Right kidney (tissue), 1 donor: Measurements from ENCODE around the gene BACE2.
"Not testable (repeated sequence)": the region's sequence is repeated elsewhere in the genome, so short reads cannot be mapped to it uniquely, and the experiment has no call there.

Experiments
- DNase-seq: peaks from one replicate; pipeline ENCODE4 v3.0.0-alpha.2; 2016

BACE2 gene

DNA sequence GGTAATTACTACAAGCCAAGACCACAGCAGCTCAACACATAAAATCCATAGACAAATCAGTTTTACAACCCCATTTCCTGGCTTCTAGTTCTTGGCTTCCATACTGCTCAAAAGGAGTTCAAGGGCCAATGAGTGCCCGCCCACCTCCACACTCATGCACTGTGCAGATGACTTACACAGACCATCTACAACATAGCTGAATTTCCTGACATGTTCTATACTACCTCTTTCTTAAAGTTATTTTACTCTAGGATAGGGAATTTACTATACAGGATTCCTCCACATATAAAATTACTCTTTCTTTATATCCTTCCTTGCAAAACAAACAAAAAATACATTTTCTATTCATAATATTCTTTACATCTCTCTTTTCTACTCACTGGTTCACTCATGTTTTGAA, 14.6 kb downstream of the BACE2 start:
- no peak for DNase-seq

DNA sequence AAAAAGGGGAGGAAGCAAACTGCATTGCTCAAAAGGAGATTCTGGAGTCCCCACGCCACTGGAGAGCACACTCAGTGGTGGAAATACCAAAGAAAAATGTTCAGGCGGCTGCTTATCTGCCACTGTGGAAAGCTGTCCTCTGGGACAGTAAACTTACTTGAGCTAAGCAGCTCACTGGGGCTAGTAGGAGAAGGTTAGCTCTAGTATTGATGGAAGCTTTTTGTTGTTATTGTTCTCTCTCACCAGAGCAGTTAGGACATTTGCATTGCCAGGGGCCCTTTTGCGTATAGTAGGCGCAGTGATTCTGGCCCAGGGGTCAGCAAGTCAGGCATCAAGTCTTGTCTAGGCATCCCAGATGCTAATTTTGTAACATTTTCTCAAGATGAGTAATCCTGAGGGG, 15.6 kb downstream of the BACE2 start:
- no peak for DNase-seq

DNA sequence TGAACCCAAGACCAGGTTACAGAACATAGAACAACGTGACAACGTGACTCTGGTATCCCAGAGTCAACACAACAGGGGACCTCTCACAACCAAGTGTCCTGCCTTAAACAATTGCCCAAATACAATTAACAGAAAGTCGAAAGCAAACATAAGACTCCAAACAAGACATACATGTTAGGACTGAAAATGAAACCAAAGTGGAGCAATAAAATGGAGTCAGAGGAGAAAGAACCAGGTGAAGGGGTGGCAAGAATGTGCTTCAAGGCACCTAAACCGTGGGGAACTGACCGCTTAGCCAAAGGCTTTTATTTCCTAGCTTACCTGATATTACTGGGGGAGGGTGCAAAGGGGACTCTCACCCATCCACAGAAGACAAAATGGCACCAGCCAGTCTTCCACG, 17.8 kb downstream of the BACE2 start:
- no peak for DNase-seq

DNA sequence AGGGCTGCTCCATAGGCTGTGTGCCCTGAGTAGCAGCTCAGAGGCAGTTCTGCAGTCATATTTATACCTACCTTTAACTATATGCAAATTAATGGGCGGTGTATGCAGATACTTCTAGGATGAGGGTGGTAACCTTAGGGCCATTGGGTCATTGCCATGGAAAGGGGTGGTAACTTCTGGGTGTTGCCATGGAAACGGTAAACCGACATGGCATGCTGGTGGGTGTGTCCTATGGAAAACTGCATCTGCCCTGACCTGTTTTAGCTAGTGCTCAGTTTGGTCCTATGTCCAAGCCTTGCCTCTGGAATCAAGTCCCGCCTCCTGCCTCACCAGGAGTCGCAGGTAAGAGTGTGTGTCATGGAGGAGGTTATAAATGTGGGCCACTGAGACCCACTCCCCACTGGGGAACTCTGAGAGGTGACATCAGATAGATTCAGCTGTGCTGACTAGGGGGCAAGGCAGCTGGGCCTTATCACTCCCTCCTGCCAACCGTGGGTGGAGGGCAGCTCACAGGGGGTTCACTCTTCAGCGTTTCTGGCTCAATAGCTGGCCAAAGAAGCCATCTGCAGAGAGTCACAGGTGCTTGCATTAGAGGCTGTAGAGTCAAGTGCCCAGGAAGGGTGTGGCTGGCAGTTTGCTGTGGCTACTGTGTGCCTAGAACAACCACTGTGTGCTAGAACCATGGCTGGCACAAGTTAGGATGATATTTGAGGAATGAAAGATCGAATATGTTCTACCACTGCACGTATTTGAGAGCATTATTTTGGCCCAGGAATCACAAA, 19.0 kb downstream of the BACE2 start:
- no peak for DNase-seq

DNA sequence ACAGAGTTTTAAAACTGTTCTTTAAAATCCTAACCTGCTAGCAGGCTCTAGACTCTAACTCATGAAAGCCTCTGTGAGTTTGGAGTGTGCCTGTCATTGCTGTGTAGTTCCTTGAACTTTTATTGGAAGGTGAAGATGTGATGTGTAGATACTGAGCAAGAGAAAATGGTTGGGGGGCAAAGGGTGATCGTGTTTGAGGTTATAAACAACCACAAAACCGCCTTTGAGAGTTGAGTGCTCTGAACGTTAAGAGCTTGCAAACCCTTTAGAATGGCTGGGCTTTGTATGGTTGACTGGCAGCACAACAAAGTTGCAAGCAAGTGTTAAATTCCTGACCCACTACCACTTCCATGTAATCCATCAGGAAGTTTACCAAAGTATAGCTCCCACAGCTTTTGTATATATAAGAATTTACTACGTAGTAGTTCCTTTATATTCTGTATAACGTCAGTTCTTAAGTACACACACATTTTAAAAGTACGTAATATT, 19.6 kb downstream of the BACE2 start:
- no peak for DNase-seq

DNA sequence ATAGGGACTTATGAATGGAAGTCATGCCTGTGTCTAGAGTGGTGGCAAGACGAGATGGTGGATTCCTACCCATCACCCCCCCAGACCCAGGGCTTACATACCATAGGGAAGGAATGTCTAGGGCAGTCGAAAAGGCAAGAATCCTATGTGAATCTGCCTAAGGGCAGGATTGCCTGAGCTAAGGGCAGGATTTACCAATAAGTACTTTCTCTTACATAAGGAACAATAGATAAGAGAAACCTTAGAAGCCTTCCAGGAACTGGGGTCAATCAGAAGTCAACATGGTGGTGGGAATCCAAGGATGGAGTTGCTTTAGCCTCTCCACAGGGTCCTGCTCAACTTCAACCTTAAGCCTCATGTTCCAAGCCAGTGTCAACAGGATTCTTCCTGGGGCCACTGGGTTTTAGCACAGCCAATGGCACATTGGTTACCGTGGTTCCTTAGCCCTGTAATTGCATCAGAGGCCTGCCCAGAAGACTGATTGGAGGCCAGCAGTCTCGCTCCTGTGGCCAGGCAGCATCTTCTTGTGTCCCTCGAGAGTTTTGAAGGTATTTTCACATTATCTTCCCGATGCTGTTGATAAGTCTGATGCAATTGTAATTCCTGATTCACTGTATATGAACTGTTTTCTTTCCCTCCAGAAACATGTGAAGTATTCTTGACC, 20.7 kb downstream of the BACE2 start:
- DNase-seq: no peak

DNA sequence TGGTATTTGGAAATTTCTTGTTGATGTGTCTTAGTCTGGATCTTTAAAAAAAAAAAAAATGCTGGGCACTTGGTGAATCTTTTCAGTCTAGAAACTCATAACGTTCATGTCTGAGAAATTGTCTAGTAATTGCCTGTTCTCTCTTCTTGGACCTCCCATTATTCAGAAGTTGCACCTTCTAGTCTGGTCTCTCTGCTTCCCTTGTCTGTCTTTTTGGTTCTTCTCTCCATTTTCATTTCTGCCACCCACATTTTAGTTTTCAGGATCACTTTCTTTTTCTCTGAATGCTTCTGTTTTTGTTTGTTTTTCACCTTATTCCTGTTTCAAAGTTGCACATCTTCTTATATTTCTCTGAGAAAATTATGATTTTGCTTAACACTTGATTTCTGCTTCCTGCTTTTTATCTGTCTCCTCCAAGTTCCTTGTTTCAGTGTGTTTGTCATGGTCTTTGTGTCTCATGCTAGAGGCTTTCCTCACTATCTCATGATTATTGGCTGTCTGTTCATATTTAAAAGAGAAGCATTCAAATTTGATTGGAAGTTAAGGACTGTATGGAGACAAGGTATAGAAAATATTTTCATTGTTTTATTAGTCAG, 21.3 kb downstream of the BACE2 start:
- no peak for DNase-seq

DNA sequence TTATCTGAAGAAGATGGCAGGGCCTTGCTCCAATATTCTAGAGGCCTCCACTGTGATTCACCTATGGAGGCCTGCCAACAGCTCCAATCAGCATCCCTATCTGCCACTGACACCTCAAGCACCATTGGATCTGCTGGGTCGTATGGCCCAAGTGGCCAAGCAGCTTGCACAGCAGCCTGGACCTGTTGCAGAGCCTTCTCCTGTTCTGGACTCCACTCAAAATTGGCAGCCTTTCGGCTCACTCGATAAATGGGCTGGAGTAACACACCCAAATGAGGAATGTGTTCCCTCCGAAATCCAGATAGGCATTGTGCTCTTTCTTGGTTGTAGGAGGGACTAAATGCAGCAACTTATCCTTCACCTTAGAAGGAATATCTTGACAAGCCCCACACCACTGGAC, 24.6 kb downstream of the BACE2 start:
- not testable (repeated sequence) for DNase-seq

DNA sequence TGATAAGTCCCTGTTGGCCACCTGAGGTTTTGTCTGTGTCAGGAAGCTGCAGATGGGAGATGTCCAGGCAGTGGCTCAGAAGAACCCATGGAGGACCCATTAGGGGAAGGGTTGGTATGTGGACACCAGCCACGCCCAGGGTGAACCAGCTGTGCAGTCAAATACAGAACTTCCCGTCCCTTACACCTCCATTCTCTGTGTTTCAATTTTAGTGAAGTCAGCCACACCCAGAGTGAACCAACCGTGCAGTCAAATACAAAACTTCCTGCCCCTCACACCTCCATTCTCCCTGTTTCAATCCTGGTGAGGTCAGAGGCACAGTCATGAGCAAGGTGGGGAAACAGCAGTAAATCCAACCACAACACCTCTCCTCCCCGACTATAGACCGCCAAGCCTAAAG, 27.4 kb downstream of the BACE2 start:
- DNase-seq: no peak

DNA sequence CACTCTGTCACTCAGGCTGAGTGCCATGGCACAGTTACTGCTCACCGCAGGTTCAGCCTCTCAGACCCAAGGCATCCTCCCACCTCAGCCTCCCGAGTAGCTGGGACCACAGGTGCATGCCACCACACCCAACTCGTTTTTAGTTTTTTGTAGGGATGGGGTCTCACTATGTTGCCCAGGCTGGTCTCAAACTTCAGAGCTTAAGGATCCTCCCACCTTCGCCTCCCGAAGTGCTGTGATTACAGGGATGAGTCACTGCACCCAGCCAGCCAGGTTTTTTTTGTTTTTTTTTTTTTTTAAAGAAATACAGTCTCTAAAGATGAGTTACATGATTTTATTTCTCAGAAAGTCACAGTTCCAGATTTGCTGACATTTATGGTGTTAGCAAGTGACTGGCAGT, 29.0 kb downstream of the BACE2 start:
- DNase-seq: no peak

DNA sequence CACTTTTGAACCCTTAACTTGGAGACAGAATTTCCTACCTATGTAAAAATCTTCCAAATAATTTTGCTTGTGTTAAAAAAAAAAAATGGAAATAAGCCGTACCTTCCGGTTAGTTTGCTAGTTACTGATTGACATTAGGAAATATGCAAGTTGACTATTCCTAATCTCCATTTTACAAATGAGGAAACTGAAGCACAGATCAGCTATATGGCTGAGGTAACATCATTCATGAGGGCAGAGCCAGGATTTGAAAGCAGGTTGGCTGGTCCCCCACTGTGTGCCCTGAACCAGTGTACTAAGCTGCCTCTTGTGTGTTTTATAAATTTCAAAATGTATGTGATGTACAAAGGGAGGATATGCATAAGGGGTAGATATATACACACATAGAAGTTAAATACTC, 29.6 kb downstream of the BACE2 start:
- DNase-seq: no peak

DNA sequence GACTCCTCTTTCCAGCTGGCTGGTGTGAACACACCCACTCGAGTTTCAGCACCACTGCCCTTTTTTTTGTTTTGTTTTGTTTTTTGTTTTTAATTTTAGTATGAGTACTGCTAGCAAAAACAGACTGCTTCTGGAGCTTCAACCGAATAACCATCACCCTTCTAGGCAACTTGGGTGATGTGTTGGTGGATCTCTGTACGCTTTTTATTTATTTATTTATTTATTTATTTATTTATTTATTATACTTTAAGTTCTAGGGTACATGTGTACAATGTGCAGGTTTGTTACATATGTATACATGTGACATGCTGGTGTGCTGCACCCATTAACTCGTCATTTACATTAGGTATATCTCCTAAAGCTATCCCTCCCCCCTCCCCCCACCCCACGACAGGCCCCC, 30.7 kb downstream of the BACE2 start:
- DNase-seq: not testable (repeated sequence)

DNA sequence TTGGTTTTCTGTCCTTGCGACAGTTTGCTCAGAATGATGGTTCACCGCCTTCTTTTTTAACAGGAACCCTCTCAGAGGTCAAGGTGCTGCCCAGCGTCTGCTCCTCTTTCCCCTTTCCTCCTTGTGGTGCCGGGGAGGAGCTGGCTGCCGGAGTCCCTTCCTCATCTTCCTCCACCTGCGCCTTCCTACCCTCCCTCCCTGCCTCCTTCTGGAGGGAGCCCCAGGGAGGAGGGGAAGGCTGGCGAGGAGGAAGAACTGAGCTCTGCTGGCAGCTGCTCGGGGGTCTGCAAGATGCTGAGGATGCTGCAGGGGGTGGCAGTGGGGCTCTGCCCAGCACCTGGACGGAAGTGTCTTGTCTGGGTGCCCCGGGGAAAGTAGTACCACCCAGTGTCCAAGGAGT, 31.2 kb downstream of the BACE2 start:
- no peak for DNase-seq

DNA sequence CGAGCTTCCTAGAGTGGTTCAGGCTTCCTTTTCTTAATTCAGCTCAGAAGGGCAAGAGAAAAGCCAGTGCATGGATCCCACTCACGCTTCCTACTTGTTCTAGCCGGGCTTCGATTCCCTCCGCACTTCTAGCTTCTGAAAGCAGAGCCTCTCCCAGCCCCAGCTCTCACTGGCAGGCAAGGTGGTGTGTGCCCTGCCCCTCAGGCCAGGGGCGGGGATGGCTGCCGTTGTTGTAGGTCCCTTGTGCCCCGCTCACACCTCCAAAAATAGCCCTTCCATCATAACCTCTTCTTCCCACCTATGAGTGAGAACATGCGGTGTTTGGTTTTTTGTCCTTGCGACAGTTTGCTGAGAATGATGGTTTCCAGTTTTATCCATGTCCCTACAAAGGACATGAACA, 31.6 kb downstream of the BACE2 start:
- DNase-seq: no peak

DNA sequence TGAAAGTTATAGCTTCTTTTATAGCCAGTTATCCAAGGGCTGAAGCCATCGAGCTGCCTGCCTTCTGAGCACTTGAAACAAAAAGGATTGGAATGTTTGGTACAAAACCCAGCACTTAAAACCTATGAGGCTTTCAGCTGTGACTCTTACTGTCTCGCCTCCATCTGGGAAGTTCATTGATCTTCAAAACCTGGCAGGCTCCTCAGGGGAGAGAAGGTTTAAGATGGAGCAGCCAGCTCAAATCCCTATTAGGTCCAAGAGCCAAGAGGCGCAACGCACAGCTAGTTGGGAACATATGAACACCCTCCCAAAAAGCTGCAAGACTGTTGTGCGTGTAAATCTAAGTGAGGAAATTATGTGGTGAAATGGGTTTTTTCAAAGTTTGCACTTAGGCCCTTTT, 33.4 kb downstream of the BACE2 start:
- no peak for DNase-seq

DNA sequence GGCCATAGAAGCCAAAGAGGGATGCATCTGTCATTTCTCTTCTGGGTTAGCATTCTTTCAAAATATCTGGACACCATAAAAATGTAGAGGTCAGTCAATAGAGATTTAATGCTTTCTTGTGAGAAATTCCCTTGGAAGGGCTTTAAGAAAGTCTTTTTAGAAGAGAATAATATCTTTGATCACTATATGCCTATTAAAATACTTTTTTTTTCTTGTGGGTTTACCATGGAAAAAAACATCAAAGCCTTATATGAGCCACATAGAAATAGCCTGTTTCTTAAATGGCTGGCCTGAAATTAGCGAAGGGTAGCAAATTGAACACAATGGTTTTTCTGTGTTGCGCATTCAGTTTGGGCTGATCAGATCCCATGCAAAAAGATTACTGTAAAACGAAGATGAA, 36.8 kb downstream of the BACE2 start:
- DNase-seq: no peak

DNA sequence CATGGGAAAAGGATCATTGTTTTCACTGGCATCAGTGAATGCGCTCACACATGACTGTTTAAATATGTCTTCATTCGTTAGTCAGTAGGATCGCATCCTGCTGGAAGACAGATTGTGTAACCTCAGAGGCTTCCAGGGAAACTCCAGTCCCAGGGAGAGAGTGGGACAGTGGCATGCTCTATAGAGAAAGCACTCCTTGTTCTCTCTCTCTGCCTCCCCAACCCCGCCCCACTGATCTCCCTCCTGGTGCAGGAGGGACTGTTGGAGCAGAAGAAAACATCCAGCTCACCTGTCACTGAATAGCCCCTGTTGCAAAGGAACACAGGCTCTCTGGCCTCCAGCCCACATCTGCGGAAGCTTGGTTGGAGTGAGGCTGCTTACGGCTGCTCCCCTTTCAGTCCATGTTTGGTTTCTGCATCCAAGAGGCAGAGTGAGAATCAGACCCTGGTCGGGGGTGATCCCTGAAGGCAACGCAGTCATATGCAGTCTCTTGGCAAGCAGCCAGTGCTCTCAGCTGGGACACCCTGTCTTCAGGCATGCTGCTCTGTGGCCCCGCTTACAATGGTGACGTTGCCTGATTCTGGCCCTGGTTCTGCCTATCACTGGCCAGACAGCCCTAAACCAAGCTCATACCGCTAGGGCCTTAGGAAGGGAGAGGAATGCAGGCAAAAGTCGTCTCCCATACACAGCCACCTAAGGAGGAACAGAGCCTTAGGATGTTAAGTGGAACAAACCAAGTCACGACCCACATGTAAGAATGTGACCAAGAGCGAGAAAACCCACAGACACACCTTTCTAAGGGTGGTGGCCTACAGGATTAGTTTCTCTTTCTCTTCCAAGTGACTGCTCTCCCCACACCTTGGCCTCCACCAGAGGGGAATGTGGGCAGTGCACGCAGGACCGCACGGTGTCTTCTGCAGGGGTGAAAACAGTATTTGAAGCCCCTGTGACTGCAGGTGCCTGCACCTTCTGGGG, 39.7 kb downstream of the BACE2 start:
- DNase-seq: peak; percentile 24

DNA sequence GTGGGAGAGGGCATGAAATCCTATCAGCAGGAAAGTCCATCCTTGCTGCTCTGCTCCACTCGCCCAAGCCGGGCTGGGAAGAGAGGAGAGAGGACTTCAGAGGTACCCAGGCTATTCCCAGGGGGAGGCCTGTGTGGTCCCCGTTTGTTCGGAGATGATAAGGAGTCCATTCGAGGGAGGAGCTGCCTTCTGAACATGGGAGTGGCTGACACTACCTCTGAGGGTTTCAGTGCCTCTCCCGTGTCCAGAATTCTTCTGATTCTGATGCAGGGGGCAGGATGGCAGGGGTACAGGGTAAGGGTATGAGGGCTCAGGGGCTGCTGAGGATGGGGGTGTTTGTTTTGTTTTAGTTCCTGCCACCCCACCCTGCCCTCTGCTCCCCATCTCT, 40.4 kb downstream of the BACE2 start:
- no peak for DNase-seq

DNA sequence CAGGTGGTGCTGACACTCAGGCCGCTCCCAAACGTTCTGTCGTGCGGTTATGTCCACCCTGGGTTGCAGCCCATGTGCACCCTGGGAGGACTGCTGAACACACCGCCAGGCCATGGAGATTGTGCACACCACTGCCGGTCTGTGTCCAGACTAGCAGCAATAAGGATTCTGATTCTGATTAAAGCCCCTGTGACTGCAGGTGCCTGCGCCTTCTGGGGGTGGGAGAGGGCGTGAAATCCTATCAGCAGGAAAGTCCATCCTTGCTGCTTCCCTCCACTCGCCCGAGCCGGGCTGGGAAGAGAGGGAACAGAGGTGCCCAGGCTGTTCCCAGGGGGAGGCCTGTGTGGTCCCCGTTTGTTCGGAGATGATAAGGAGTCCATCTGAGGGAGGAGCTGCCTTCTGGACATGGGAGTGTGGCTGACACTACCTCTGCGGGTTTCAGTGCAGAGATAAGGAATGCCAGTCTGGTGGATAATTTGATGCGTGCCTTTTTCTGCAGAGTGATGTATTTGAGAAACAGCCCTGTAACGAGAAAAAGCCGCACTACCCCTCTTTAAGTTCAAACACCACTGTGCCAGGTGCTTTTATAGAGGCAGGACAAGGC, 41.2 kb downstream of the BACE2 start:
- DNase-seq: no peak

DNA sequence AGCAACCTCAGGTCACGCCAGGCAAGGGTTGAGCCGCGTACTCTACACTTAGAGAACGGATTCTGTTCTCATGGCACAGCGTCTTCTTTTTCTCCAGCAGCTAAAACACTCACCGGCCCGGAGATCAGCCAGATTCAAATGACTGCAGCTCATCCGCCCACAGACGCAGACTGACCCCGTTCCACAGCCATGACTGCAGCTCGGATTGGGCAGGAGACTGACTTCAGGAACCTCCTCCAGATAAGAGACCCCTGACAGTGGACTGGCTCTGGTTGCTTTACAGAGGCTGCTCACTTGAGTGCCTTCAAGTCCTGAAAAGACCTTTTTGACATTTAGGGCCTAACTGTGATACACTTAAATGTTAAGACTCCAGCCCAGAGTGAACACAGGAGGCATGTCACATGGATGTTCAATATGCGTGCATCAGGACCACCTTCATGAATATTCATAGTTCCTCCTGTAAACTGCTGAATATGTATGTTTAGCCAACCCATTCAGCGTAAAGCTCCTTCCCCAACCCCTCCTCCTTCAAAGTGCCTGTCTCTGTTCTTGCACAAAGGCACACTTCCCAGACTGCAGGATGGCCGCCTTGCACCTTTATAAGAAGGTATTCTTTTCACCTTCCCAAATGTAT, 42.6 kb downstream of the BACE2 start:
- peak; percentile 39 for DNase-seq

DNA sequence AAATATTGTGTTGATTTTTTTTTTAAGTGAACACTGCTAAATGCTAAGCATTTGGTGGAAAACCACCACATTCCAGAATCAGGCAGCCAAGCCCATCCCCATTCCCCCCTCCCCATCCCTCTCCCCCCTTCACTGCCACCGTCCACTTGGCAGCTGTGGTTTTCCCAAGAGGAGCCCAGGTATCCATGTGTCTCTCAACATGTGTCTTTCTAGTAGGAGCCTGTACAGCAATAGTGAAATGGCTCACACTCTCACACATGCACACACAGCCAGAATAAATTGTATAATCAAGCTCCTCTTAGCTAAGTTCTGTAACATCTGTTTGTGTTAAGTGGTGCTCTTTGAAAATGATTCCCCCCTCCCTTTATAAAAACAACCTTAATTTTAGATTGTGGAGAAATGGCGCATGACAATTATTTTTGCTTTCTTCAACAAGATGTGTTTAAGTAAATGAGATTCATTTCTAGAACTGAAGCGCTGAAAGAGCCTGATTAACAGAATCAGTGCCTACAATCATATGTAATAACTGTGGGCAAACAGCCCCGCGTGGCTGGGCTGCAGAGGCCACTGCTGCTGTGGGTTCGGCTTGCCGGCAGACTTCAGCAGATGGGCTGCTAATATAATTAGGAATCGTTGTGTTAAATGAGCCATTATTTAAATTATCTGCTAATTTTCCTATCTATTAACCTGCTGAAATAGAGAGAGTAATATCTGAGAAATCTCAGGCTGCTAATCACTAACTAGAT, 43.3 kb downstream of the BACE2 start:
- no peak for DNase-seq
